ENCODE results near the gene DSG2.

The DSG2 gene

GRCh38 chr18:31577195-31577594 is 79.2 kb downstream of the DSG2 start:
- peak overlapping the region in 1 of 11 experiments; percentile 31; a peak in 1 of 22 replicates for H3K4me2 ChIP-seq
- no peak for TF ChIP-seq Cebpa-rat (IDR thresholded peaks at IDR 0.05)

GRCh38 chr18:31578126-31578525 is 80.1 kb downstream of the DSG2 start:
- Histone ChIP-seq H3K9me3 (replicated peaks in 1 of 11) (0 out of 22 replicates have a peak, but pooled peaks cover 0 to 7% (median 0%) of the 10 kb centered on the region in 11 experiments), H3K4me1 (peaks cover 0 to 6% (median 0%) of the 10 kb centered on the region in 10 experiments; a peak in 2 of 20 replicates), H3K27me3 (no peaks in the 10 kb centered on the region), H3K9ac (no peak overlapping the region), H3K36me3 (no peaks in the 10 kb centered on the region), H3K4me2 (no peak overlapping the region), H4K20me1 (no peaks in the 10 kb centered on the region), H3K27ac (no peak overlapping the region), H3K4me3 (no peak overlapping the region)
- TF ChIP-seq Cebpa-rat (IDR thresholded peaks at IDR 0.05), result no peak

More at GRCh38 chr18:31577195-31577594, 79.2 kb downstream of the DSG2 start:
- no peak overlapping the region for H3K9ac ChIP-seq
- no peak overlapping the region for H3K27ac ChIP-seq
- H3K27me3 ChIP-seq, result no peaks in the 10 kb centered on the region
- H3K36me3 ChIP-seq, result no peaks in the 10 kb centered on the region
- H3K4me1 ChIP-seq, result peaks cover 0 to 6% (median 0%) of the 10 kb centered on the region in 10 experiments; a peak in 2 of 20 replicates
- 0 out of 22 replicates have a peak, but pooled peaks cover 0 to 7% (median 0%) of the 10 kb centered on the region in 11 experiments for H3K9me3 ChIP-seq (replicated peaks in 1 of 11)
- H3K4me3 ChIP-seq, result no peak overlapping the region
- H4K20me1 ChIP-seq, result no peaks in the 10 kb centered on the region

- Histone ChIP-seq H3K4me2 (no peak overlapping the region), H3K4me1 (peaks cover 0 to 6% (median 0%) of the 10 kb centered on the region in 10 experiments; a peak in 2 of 20 replicates), H4K20me1 (no peaks in the 10 kb centered on the region), H3K9me3 (replicated peaks in 1 of 11) (0 out of 22 replicates have a peak, but pooled peaks cover 0 to 7% (median 0%) of the 10 kb centered on the region in 11 experiments), H3K36me3 (no peaks in the 10 kb centered on the region), H3K27ac (no peak overlapping the region), H3K4me3 (no peak overlapping the region), H3K9ac (no peak overlapping the region), H3K27me3 (no peaks in the 10 kb centered on the region)
- no peak for TF ChIP-seq Cebpa-rat (IDR thresholded peaks at IDR 0.05)
Measured at GRCh38 chr18:31579375-31579774, 81.4 kb downstream of the DSG2 start.

- Histone ChIP-seq H3K9ac (no peak overlapping the region), H3K36me3 (no peaks in the 10 kb centered on the region), H3K4me1 (peaks cover 0 to 4% (median 0%) of the 10 kb centered on the region in 10 experiments; a peak in 2 of 20 replicates), H3K9me3 (replicated peaks in 1 of 11) (0 out of 22 replicates have a peak, but pooled peaks cover 0 to 7% (median 0%) of the 10 kb centered on the region in 11 experiments), H3K4me2 (no peak overlapping the region), H3K27ac (no peak overlapping the region), H3K4me3 (no peak overlapping the region), H3K27me3 (no peaks in the 10 kb centered on the region), H4K20me1 (no peaks in the 10 kb centered on the region)
- no peak for TF ChIP-seq Cebpa-rat (IDR thresholded peaks at IDR 0.05)
Measured at GRCh38 chr18:31581498-31582197, 83.7 kb downstream of the DSG2 start.

- no peak overlapping the region for H3K4me2 ChIP-seq
- no peaks in the 10 kb centered on the region for H4K20me1 ChIP-seq
- no peaks in the 10 kb centered on the region for H3K27me3 ChIP-seq
- H3K9me3 ChIP-seq (replicated peaks in 1 of 11), result no peaks in the 10 kb centered on the region
- H3K27ac ChIP-seq, result no peak overlapping the region
- TF ChIP-seq Cebpa-rat (IDR thresholded peaks at IDR 0.05), result no peak
- no peak overlapping the region for H3K4me3 ChIP-seq
- no peak overlapping the region for H3K9ac ChIP-seq
- no peaks in the 10 kb centered on the region for H3K36me3 ChIP-seq
- H3K4me1 ChIP-seq, result no peaks in the 10 kb centered on the region
Measured at GRCh38 chr18:31583185-31583854, 85.3 kb downstream of the DSG2 start.

- Histone ChIP-seq H3K9ac (no peak overlapping the region), H3K9me3 (replicated peaks in 1 of 11) (no peaks in the 10 kb centered on the region), H3K36me3 (no peaks in the 10 kb centered on the region), H3K4me1 (no peaks in the 10 kb centered on the region), H3K27ac (no peak overlapping the region), H3K27me3 (no peaks in the 10 kb centered on the region), H3K4me2 (no peak overlapping the region), H3K4me3 (no peak overlapping the region), H4K20me1 (no peaks in the 10 kb centered on the region)
- no peak for TF ChIP-seq Cebpa-rat (IDR thresholded peaks at IDR 0.05)
Measured at GRCh38 chr18:31585991-31586390, 88.0 kb downstream of the DSG2 start.

GRCh38 chr18:31586616-31587015 is 88.6 kb downstream of the DSG2 start:
- H3K4me1 ChIP-seq, result no peaks in the 10 kb centered on the region
- H3K9me3 ChIP-seq (replicated peaks in 1 of 11), result no peaks in the 10 kb centered on the region
- H4K20me1 ChIP-seq, result no peaks in the 10 kb centered on the region
- H3K27me3 ChIP-seq, result no peaks in the 10 kb centered on the region
- no peaks in the 10 kb centered on the region for H3K36me3 ChIP-seq
- H3K27ac ChIP-seq, result no peak overlapping the region
- no peak for TF ChIP-seq Cebpa-rat (IDR thresholded peaks at IDR 0.05)
- H3K4me3 ChIP-seq, result no peak overlapping the region
- no peak overlapping the region for H3K4me2 ChIP-seq
- no peak overlapping the region for H3K9ac ChIP-seq

- Histone ChIP-seq H3K4me1 (no peaks in the 10 kb centered on the region), H4K20me1 (no peaks in the 10 kb centered on the region), H3K27ac (no peak overlapping the region), H3K9ac (no peak overlapping the region), H3K27me3 (no peaks in the 10 kb centered on the region), H3K9me3 (replicated peaks in 1 of 11) (no peaks in the 10 kb centered on the region), H3K4me2 (no peak overlapping the region), H3K4me3 (no peak overlapping the region), H3K36me3 (no peaks in the 10 kb centered on the region)
- no peak for TF ChIP-seq Cebpa-rat (IDR thresholded peaks at IDR 0.05)
Measured at GRCh38 chr18:31587529-31587928, 89.6 kb downstream of the DSG2 start.

GRCh38 chr18:31590570-31590969 is 92.6 kb downstream of the DSG2 start:
- Histone ChIP-seq H3K4me3 (no peak overlapping the region), H3K36me3 (no peaks in the 10 kb centered on the region), H3K9ac (no peak overlapping the region), H3K27ac (no peak overlapping the region), H4K20me1 (no peaks in the 10 kb centered on the region), H3K4me2 (no peak overlapping the region), H3K27me3 (no peaks in the 10 kb centered on the region), H3K4me1 (no peaks in the 10 kb centered on the region), H3K9me3 (replicated peaks in 1 of 11) (no peaks in the 10 kb centered on the region)
- TF ChIP-seq Cebpa-rat (IDR thresholded peaks at IDR 0.05), result no peak

Data from BLaER1 treated with 17β-estradiol and CSF1 and Interleukin-3, amounts not matched to agents 10 nM and 100 nM (cell line).